DOHH2 (cell line): ENCODE results near the gene CPXM2.

ENCODE experiments used
- CTCF ChIP-seq: fragments of 200-600 bp; sonication (generic); IDR thresholded peaks from one replicate; pipeline ENCODE4 v1.5.1; 2014; ENCODE audit warnings: antibody characterized with exemption, mild to moderate bottlenecking, low read depth, low read length; ENCODE audit not compliant: poor library complexity, severe bottlenecking
- EZH2phosphoT487 ChIP-seq: fragments of 200-600 bp; sonication (generic); IDR thresholded peaks from 2 replicates; pipeline ENCODE4 v1.6.1; 2017; ENCODE audit warnings: borderline replicate concordance, mild to moderate bottlenecking, antibody characterized with exemption, low read length, moderate library complexity, mixed read lengths

DNA sequence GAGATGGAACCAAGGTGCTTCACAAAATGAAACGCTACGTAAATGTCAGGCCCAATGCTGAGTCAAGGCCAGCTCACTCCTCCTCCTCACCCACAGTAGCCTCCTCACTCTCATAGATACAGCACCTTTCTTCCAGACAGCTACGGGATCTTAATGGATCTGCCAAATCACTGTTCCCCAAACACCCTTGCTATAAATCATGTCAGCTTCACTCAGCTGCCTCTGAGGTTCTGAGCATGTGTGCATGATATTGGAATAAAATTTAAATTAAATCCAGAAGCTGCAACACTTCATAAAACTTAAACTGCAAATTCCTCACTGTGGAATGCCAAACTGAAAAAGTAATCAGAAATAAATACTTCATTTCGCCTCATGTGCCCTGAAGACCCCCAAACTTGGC is 14.7 kb upstream of the CPXM2 start:
- TF ChIP-seq CTCF (no peak), EZH2phosphoT487 (no peak)
